HG03175 (cell line): ENCODE measurements around the gene MTUS2.
"Not testable (repeated sequence)": the region's sequence is repeated elsewhere in the genome, so short reads cannot be mapped to it uniquely, and the experiment has no call there.

Source experiments
- ATAC-seq: cut with Tn5 transposase; IDR thresholded peaks from one replicate; pipeline ENCODE4 v1.9.1; 2021; ENCODE audit warnings: mild to moderate bottlenecking, moderate library complexity; ENCODE audit not compliant: unreplicated experiment

Gene MTUS2

DNA sequence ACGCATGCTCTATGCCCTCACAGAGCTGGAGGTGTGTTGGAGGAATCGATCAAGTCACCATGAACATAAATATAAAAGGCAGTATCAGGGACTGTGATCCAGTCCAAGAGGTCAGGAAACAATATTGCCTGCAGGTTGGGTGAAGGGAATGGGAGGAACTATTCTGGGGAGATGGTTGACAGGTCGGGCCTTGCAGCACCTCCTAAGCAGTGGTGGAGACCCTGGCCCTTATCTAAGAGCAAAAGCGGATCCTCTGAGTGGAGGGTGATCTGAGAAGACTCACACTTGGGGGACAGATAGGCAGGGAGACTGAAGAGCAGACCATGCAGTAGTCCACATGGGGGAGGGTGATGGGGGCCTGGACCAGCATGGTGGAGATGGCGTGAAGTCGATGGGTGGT, 561.9 kb downstream of the MTUS2 start:
- ATAC-seq: no peak

DNA sequence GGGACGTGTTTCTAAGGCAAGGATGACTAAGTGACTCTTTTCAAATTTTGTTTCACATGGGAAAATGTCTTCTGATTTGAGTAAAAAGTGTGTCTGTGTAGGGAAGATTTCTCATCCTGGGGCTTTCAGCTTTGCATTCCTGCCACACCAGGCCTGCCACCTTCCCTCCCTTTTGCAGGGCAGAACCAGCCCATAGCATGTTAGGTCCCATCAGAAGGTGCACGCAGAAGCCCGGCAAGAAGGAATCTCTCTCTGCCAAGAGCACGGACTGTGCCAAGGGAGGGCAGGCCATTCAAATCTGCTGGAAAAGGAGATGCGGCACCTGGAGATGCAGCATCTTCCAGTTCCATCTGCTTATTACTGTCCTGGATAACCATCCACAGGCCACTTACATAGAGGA, 563.3 kb downstream of the MTUS2 start:
- no peak for ATAC-seq

DNA sequence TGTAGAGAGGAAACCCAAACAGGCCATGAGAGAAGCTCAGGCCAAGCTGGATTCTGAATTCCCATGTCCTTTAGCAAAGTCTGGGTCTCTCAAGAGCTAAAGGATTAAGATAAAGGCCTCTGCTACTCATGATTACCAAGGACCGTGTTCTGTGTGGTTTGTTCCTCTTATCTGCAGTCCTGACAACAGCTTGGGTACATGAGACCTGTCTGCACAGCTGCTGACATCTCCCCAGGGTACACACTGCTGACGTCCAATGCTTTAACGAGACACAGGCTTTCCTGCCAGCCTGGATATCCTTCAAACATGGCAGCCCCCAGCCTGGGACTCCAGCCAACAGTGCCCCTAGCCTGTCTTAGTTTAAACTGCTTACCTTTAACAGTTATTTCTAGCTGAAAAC, 564.3 kb downstream of the MTUS2 start:
- ATAC-seq: no peak

DNA sequence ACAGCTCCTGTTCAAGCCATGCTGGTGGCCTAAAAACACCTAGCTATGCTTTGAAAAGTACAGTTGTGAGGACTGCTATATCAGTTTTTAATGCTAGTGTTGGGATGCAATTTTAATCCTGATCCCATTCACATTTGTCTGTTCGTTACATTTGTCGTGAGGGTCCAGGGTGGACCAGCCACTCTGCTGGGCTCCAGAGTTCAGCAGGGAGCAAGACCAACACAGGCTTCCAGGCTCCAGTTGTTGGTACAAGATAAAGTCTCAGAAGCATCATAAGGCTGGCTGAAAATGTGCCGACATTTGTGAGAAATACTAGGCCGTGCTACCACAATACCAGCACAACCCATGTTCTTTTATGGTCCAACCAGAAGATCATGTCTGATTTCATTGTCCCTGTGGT, 564.7 kb downstream of the MTUS2 start:
- ATAC-seq: no peak

DNA sequence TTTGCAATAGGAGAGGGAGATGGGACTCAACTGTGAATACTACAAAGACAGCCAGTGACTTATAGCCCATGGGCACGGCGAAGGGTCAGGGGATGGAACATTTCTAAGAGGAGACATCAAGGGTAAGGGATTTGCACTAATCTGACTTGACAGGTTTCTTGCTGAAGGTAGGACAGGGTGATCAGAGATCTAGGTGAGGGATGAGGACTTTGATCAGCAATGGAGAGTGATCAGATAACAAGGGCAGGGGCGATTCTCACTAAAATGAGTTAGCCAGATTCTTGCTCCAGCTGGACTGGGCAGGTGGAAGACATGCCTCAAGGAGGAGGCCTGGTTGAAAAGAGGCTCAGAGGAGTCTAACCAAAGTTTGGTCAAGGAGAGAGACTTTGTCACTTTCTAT, 566.1 kb downstream of the MTUS2 start:
- no peak for ATAC-seq

DNA sequence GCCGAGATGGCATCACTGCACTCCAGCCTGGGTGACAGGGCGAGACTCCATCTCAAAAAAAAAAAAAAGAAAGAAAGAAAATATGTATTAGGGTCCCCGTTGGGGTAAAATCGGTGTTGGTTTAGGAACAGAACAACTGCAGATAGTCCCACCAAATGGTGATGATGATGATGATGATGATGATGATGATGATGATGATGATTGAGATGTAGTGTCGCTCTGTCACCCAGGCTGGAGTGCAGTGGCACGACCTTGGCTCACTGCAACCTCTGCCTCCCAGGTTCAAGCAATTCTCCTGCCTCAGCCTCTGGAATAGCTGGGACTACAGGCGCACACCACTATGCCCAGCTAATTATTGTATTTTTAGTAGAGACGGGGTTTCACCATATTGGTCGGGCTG, 570.5 kb downstream of the MTUS2 start:
- not testable (repeated sequence) for ATAC-seq

DNA sequence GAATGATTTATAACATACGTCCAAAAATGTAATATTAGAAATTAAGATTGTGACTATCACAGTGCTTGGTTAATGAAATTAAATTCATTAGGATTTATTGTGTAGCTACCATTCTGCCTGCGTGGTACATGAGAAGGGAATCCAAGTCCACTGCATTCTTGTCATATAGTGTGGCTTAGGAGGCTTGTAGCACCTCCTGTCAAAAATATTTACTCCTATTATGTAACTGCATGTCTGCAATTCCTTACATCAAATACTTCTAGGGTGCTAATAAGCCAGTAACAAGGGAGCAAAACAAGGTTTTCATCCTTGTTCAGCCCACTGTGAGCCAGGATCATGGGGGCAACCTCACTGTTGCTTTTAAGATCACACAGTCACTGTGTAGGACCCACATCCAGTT, 576.3 kb downstream of the MTUS2 start:
- ATAC-seq: no peak

DNA sequence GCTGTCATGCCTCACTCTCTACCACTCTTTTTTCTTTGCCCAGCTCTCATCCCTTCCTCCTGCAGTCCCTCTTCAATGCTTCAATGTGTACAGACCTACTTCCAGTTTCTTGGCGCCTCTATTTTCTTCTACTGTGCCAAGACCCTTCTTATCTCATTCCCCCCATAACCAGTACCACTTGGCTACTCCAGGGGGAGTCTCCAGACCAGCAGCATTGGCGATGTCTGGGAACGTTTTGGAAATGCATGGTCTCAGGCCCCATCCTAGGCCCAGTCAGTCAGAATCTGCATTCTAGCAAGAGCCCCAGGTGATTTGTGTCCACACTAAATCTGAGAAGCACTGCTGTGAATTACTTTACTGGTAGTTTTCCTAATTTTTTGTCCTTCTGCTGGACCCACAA, 577.1 kb downstream of the MTUS2 start:
- no peak for ATAC-seq

DNA sequence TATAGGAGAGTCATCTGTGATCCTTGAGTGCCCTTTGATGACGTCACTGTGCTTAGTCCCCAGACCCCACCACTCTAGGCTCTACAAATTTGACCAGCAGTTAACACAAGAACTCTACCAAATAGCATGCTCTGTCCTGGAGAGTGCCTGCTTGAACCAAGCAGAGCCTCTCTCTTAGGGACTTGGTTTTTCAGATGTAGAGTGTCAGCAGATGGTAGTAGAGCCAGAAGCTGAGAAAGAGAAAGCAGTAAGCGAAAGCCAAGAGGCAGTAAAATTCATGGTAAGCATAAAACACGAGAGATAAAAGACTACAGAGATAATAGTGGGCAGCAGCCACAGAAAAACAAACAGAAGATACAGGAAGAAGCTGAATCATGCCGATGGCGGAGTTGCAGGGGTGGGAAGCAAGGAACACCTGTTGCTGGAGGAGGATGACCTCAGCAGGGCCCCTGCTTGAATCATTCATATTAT, 582.1 kb downstream of the MTUS2 start:
- no peak for ATAC-seq

DNA sequence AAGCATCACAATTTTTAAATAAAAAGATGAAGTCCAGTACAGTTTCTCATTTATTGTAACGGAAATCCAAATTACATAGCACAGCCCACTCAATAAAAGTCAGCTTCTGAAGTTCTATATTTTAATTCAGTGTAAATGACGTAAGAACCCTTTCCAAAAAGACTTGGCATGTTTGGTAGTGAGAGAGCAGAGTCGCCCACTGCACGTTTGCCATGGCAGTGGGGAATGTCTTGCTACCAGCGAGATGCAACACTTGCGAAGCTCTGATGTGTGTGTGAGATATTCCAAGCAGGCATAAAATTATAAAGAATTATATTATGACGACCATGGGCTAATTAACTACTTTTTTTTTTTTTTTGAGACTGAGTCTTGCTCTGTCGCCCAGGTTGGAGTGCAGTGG, 585.3 kb downstream of the MTUS2 start:
- ATAC-seq: no peak

DNA sequence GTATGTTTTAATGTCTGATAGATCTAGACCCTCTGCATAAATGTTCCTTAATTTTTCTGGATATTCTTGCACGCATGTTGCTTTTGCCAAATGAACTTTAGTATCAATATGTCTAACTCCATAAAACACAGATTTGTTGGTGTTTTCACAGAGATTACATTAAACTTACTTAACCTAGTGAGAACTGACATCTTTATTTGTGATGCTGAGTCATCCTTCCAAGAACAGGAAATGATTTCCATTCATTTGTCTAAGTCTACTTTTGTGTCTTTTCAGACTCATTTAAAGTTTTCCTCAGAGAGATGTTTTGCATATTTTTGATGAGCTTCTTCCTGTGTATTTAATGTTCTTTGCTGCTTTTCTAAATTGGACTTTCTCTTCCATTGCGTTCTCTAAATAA, 591.3 kb downstream of the MTUS2 start:
- no peak for ATAC-seq

DNA sequence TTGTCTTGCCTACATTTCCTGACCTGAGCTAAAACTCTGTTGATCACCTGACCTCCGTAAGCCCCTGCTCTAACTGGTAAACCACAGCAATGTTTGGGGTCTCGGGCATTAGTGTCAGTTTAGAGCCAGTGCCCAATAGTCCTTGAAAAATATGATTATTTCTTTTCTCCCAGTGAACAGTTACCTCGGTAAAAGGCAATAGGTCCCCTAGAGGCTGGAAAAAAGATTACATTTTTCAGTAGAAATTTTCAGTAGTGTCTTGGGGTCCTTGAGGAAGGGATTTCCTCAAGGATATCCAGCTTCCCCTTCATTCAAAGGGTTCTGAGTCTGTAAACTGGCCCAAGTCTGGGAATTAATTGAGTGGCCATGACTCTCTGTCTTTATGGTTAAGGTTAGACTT, 597.9 kb downstream of the MTUS2 start:
- ATAC-seq: no peak

DNA sequence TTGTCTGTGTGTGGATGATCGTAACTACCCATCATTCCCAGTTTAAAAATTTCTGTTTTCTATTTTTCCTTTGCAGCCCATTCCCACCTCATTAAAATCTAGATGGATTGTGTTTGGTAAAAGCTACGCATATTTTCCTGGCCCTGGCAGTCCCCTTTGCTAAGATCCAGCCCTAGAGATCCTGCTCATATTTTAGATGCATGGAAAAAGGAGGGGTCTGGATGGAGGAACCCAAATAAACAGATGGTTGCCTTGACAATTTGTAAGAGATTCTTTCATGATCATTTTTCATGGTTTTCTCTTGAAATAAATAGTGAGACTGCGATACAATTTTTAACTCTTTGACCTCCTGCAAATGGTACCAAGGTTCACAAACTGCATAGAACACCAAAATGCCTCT, 601.0 kb downstream of the MTUS2 start:
- ATAC-seq: no peak

DNA sequence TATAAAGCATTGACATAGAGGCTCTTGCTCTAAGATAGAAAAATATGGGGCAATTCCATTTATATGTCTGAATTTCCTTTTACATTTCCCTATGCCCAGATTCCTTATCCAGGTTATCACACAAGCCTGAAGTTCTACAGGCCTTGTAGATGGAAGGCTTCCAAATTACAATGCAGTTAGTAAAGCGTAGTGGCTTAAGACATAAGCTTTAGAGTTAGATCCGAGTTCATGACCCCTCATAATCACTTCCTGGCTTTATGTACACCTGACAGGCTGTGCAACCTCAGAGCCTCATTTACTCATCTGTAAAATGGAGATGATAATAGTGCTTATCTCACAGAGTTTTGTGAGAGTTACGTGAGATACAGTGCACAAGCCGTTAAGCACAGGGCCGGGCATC, 601.9 kb downstream of the MTUS2 start:
- no peak for ATAC-seq

DNA sequence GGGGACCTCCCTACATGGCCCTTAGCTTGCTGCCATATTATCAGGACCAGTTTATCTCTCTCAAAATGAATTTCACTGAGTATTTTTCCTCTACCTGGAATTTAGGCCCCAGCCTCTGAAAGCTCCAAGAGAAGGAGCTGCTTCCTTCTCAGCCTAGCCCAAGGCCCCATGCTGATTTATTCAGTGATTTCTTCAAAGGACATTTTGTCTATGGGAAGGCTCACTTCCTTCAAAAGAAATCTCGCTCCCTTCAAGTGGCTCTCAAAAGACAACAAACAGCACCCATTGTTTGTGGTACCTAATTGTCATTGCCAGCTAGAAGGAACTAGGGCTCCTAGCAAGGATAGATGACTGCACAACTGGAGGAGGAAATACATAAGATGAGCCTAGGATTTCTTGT, 602.9 kb downstream of the MTUS2 start:
- no peak for ATAC-seq

DNA sequence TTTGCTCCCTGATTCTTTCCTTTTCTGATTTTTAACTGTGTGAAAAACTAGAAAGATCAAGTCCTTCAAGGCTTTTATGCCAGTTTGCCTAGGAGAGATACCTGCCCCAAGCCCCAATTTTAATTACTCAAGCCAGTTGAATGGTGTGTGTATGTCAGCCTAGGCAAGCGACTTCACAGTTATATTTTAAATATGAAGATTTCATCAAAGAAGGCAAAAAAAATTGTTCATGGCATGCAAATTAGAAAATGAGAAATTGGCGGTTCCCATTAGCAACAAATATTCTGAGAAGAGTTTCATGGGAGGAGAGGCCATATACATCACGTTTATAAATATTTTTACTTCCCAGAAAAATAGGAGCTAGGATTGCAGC, 607.8 kb downstream of the MTUS2 start:
- ATAC-seq: no peak

DNA sequence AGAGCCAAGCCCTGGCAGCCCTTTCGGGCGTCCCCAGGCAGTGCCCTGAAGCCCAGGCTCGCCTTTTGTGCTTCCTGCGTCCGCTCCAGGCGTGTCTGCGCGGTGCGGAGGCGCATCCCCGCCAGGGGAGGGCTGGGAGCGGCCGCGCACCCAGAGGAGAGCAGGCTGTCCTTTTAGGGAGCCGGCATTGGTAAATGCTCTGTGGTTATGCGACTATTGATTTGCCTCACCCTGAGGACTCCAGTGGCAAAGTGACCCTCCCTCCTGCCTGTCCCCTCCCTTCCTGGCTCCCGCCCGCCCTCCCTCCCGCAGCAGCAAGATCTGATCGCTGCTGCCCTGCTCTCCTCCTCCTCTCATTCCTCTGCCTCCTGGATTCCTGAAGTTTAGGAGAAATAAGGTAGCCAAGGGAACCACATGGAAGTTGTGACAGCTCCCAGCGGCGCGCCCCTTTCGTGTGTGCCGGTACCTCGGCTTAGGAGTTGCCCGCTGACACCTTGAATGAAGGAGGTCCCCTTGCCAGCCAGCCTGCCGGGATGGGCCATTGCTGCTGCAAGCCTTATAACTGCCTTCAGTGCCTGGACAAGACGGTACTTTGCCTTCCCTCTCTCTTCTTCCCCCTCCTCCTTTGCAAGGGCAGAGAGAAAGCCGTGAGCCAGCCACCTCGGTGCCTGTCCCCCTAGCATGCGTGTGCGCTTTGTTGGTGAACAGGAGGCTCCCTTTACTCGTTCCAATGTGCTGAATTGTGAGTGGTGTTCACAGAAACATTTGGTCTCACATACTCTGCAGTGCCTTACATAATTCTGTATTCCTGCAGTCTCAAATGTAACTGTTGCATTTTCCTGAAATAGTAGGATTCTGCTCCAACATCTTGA, 608.4 kb downstream of the MTUS2 start:
- no peak for ATAC-seq

DNA sequence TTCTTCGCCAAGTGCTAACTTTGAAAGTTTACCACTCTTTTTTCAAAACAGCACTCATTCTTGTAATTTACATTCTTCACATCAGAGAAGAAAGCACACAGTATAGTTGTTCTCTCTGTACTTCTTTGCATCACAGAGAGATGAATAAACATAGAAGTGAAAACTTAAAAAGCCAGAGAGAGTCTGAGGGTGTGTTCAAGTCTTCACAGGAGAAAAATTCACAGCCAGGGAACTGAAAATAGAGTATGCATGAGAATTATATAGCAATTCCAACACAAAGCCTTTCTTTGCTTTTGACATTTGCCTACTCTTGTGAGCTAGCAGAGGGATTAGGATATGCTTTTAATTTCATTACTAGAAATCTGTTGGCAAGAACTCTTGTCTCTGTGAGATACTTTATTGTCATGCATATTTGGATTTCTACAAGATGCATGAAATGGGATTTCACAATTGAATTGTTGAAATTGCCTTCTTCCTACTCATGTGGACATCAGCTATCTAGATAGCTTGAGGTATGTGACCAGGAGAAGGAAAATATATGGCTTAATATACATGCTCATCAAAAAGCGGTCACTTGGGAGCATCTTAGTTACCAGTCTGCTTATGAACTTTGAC, 609.3 kb downstream of the MTUS2 start:
- no peak for ATAC-seq

DNA sequence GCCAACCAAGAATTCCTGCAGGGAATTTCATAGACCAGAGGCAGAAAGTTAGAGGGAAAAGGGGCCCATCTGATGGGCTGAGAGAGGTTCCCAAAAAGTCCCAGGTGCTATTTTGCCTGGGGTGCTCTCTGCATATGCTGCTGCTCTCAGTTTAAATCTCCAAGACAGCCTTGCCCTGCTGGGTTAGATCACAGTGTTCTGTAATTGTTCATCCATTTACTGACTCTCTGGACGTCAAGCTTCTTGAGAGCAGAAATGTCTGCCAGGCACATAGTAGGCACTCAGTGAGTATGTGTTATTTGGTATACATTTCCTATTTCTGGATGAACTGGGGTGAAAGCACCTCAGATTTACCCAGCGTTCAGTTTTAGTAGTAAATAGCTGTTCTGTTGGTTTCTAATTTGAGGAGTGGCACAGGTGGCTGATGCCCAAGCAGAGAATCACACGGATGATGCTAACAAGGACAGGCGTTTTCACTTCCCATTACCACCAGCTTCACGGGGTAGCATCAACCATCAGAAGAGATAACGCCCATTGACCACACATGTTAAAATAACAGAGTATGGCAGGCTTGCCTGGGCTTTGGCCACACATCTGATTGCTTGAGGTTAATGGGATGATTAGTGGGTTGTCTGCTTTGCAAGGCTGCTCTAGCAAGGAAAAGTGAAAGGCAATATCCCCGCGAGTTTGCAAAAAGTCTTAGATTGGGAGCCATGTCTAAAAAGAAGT, 614.2 kb downstream of the MTUS2 start:
- ATAC-seq: peak; percentile 64

DNA sequence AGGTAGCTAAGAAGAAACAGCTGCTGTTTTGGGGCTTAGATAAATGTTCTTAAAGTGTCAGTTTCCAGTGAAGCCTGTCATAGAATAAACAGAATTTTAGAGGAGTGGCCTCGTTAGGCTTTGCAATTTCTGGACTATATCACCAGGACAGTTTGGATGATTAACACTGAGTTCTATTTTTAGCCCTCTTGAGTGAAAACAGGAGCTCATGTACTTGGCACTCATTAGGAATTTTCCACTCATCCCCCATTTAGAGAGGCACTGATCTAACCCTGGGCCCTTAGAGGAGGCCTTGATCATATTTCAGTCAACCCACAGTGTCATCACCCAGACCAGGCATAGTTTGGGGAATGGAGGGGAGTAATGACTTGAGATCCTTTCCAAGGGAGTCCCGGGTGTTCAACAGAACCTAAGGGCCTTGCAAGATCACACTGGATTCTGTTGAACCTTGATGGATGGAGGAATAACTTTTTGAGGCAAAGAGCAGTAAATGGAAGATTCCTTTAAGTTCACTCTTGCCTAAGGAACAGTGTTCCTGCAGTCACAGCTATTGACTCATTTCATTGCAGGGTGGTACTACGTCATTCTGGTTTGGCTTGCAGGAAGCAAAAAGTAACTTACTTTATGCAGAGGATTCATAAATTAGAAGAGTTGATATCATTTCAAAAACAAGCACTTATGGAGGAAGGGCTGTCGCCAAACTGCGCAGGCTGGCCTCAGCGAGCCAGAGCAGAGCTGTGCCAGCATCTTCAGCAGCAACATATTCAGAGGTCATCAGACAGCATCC, 615.2 kb downstream of the MTUS2 start:
- ATAC-seq: no peak

DNA sequence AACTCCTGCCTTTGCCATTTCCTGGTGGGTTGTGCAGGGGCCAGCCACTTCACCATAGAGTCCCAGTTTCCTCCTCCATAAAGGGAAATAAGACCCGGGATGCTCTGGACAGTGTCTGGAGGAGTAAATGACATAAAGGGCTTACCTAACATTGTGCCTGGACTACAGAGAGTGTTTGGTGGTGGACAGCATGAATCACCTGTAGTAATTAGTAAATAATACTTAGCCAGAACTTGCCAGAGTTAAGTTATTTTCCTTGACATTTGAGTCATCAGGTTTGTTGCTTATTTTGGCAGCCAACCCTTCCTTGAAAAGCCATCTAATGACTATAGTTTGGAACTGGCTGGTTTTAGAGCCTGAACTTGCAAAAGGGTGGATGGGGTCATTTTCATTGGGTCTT, 616.2 kb downstream of the MTUS2 start:
- no peak for ATAC-seq
